MM.1S (cell line): Measurements from ENCODE around the gene TPSAB1.

Source experiments
- DNase-seq: peaks from one replicate; pipeline ENCODE4 v3.0.0-alpha.2; 2015
- H2AFZ ChIP-seq: fragments of 300-600 bp; sonication (generic); 2 replicates; pipeline ENCODE4 v1.6.0; 2016; ENCODE audit warnings: antibody characterized with exemption, low read length
- H3F3A ChIP-seq: fragments of 300-600 bp; sonication (generic); 2 replicates; pipeline ENCODE4 v1.6.1; 2016; ENCODE audit warnings: mild to moderate bottlenecking, antibody characterized with exemption, low read length, moderate library complexity, mixed read lengths; ENCODE audit not compliant: insufficient read depth
- H3K27ac ChIP-seq: fragments of 300-600 bp; sonication (generic); 2 replicates; pipeline ENCODE4 v1.5.1; 2016; ENCODE audit warnings: mild to moderate bottlenecking, low read length
- H3K27me3 ChIP-seq: fragments of 300-600 bp; sonication (generic); replicated peaks from 2 replicates; pipeline ENCODE4 v1.6.0; 2016; ENCODE audit warnings: low read length; ENCODE audit not compliant: insufficient read depth
- H3K36me3 ChIP-seq: fragments of 300-600 bp; sonication (generic); replicated peaks from 2 replicates; pipeline ENCODE4 v1.6.1; 2016; ENCODE audit warnings: mild to moderate bottlenecking, low read length, mixed read lengths; ENCODE audit not compliant: insufficient read depth
- H3K4me1 ChIP-seq: fragments of 300-600 bp; sonication (generic); 2 replicates; pipeline ENCODE4 v1.6.1; 2016; ENCODE audit warnings: low read length, mixed read lengths
- H3K4me2 ChIP-seq: fragments of 300-600 bp; sonication (generic); 2 replicates; pipeline ENCODE4 v1.6.0; 2016; ENCODE audit warnings: low read depth, low read length
- H3K4me3 ChIP-seq: fragments of 300-600 bp; sonication (generic); 2 replicates; pipeline ENCODE4 v1.5.1; 2016; ENCODE audit warnings: low read length, mixed read lengths
- H3K79me2 ChIP-seq: fragments of 300-600 bp; sonication (generic); 2 replicates; pipeline ENCODE4 v1.6.1; 2016; ENCODE audit warnings: mixed run types, low read length, mixed read lengths
- H3K9ac ChIP-seq: fragments of 300-600 bp; sonication (generic); 2 replicates; pipeline ENCODE4 v1.6.1; 2016; ENCODE audit warnings: low read length, mixed read lengths
- H3K9me2 ChIP-seq: fragments of 300-600 bp; sonication (generic); replicated peaks from 2 replicates; pipeline ENCODE4 v1.6.1; 2016; ENCODE audit warnings: mild to moderate bottlenecking, low read length, mixed read lengths; ENCODE audit not compliant: insufficient read depth
- H3K9me3 ChIP-seq: fragments of 300-600 bp; sonication (generic); replicated peaks from 2 replicates; pipeline ENCODE4 v1.6.1; 2016; ENCODE audit warnings: mild to moderate bottlenecking, low read length, mixed read lengths; ENCODE audit not compliant: insufficient read depth
- H4K20me1 ChIP-seq: fragments of 300-600 bp; sonication (generic); 2 replicates; pipeline ENCODE4 v1.6.1; 2016; ENCODE audit warnings: mild to moderate bottlenecking, low read length, moderate library complexity, mixed read lengths; ENCODE audit not compliant: insufficient read depth
- EZH2 ChIP-seq: fragments of 300-600 bp; sonication (generic); optimal IDR thresholded peaks from 2 replicates; pipeline ENCODE3; 2017; ENCODE audit warnings: low read depth, mild to moderate bottlenecking, antibody characterized with exemption, low read length, mixed read lengths
- EZH2phosphoT487 ChIP-seq: fragments of 300-600 bp; sonication (generic); IDR thresholded peaks from 2 replicates; pipeline ENCODE4 v1.6.1; 2018; ENCODE audit warnings: antibody characterized with exemption, low read length
- TF ChIP-seq, protein P1 (sequence below): fragments of 300-600 bp; sonication (generic); IDR thresholded peaks from 2 replicates; pipeline ENCODE4 v1.5.1; 2016; ENCODE audit warnings: antibody characterized with exemption, low read length, mixed read lengths

The TPSAB1 gene

DNA sequence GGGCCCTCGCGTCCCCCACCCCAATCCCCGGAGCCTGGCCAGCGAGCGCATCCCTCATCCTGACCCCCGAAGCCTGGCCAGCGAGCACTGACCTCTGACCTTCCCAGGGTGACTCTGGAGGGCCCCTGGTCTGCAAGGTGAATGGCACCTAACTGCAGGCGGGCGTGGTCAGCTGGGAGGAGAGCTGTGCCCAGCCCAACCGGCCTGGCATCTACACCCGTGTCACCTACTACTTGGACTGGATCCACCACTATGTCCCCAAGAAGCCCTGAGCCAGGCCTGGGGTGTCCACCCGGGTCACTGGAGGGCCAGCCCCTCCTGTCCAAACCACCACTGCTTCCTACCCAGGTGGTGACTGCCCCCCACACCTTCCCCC lies 17.7 kb downstream of the TPSAB1 start:
- Histone ChIP-seq H2AFZ (no peak overlapping the region), H3K4me1 (no peaks in the 10 kb centered on the region), H3K27me3 (peaks cover 71% of the 10 kb centered on the region), H4K20me1 (no peaks in the 10 kb centered on the region), H3F3A (no peaks in the 10 kb centered on the region), H3K9me2 (no peaks in the 10 kb centered on the region), H3K9ac (no peak overlapping the region), H3K36me3 (no peaks in the 10 kb centered on the region), H3K27ac (no peak overlapping the region), H3K79me2 (no peaks in the 10 kb centered on the region), H3K4me3 (no peak overlapping the region), H3K9me3 (no peaks in the 10 kb centered on the region), H3K4me2 (no peak overlapping the region)
- TF ChIP-seq EZH2 (no peak), EZH2phosphoT487 (no peak)
- TF ChIP-seq, protein P1, sequence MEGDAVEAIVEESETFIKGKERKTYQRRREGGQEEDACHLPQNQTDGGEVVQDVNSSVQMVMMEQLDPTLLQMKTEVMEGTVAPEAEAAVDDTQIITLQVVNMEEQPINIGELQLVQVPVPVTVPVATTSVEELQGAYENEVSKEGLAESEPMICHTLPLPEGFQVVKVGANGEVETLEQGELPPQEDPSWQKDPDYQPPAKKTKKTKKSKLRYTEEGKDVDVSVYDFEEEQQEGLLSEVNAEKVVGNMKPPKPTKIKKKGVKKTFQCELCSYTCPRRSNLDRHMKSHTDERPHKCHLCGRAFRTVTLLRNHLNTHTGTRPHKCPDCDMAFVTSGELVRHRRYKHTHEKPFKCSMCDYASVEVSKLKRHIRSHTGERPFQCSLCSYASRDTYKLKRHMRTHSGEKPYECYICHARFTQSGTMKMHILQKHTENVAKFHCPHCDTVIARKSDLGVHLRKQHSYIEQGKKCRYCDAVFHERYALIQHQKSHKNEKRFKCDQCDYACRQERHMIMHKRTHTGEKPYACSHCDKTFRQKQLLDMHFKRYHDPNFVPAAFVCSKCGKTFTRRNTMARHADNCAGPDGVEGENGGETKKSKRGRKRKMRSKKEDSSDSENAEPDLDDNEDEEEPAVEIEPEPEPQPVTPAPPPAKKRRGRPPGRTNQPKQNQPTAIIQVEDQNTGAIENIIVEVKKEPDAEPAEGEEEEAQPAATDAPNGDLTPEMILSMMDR = no peak
- no peak for DNase-seq

DNA sequence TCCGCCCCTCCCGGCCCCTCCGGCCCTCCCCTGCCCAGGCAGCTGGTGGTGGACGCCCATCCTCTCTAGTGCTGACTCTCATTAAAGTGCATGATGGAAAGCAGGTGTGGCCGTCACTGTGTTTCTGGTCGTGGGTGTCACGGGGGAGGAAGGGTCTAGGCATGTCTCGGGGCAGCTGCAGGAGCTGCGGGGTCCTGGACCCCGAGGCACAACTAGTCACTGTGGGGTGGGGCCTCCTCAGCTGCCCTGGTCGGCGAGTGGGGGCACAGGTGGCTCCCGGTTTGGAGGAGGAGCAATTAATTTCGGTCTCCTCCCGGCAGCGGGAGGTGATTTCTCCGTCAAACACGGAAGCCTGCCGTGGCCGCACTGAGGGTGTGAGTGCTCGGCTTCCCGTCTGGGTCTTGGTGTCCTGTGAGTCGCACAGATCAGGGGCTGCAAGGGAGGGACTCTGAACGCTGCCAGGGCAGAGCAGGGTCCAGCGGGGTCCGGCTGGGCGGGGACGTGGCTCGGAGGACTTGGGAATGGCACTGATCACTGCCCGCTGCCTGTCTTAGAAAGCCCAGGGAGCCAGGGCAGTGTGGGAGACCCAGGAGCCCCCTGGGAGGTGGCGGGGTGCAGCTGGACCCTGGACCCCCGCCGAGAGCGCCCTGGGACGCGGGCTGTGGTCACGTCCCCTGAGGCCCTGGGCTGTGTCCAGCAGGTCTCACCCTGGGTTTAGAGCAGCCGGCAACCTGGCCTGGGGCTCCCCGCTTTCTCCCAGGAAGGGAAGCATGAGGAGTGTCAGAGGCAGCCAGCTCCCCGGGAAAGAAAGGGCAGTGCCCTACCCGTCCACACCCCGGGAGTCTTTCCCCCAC lies 18.6 kb downstream of the TPSAB1 start:
- H3K27me3 ChIP-seq = peaks cover 80% of the 10 kb centered on the region

DNA sequence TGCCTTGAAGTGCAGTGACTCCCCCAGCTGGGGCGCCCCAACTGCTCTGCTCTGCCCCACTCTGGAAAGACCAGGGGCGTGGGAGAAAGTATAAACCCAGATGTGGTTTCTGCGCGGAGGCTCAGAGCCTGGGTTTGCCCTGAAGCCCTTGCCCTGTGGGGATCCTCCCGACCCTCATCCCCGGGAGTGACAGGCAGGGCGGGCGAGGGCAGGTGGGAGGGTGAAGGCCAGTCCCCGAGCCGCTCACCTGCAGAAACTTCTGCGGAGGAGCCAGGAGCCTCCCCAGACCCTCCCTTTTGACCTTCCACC lies 19.2 kb downstream of the TPSAB1 start:
- H3K9me3 ChIP-seq = no peaks in the 10 kb centered on the region
- H3F3A ChIP-seq = no peaks in the 10 kb centered on the region
- no peaks in the 10 kb centered on the region for H3K4me1 ChIP-seq
- H3K27me3 ChIP-seq = peaks cover 82% of the 10 kb centered on the region
- TF ChIP-seq EZH2phosphoT487 = no peak
- TF ChIP-seq, protein P1 = no peak
- no peak for TF ChIP-seq EZH2
- no peak for DNase-seq
- no peak overlapping the region for H3K27ac ChIP-seq
- no peak overlapping the region for H3K9ac ChIP-seq
- H3K4me3 ChIP-seq = no peak overlapping the region
- no peak overlapping the region for H3K4me2 ChIP-seq
- H4K20me1 ChIP-seq = no peaks in the 10 kb centered on the region
- H2AFZ ChIP-seq = no peak overlapping the region
- H3K79me2 ChIP-seq = no peaks in the 10 kb centered on the region
- no peaks in the 10 kb centered on the region for H3K36me3 ChIP-seq
- no peaks in the 10 kb centered on the region for H3K9me2 ChIP-seq

More for the DNA sequence above, 18.6 kb downstream of the TPSAB1 start:
- Histone ChIP-seq H2AFZ (peak overlapping the region; percentile 20; the same call in 1 of the 2 replicates), H4K20me1 (no peaks in the 10 kb centered on the region), H3K9me3 (no peaks in the 10 kb centered on the region), H3K4me2 (peak overlapping the region; percentile 71), H3K4me3 (0 out of 2 replicates have a peak overlapping the region, but pooled peaks have one; percentile 25), H3K27ac (no peak overlapping the region), H3F3A (no peaks in the 10 kb centered on the region), H3K9me2 (no peaks in the 10 kb centered on the region), H3K4me1 (no peaks in the 10 kb centered on the region), H3K36me3 (no peaks in the 10 kb centered on the region), H3K9ac (no peak overlapping the region), H3K79me2 (no peaks in the 10 kb centered on the region)
- TF ChIP-seq EZH2 (no peak), EZH2phosphoT487 (no peak)
- TF ChIP-seq, protein P1 = no peak
- no peak for DNase-seq
